Stimulated activated CD8-positive, alpha-beta memory T cell treated with anti-CD3 and anti-CD28 coated beads, Interleukin-12 subunit alpha, Interleukin-12 subunit beta, amount 100 ng/mL, for 4 hours (primary cell): Measurements from ENCODE around the gene POM121C.
"Not testable (repeated sequence)": the region's sequence is repeated elsewhere in the genome, so short reads cannot be mapped to it uniquely, and the experiment has no call there.

Experiments used
- DNase-seq: peaks from one replicate; pipeline ENCODE4 v3.0.0-alpha.2; 2020; ENCODE audit warnings: low read depth

The POM121C gene

GRCh38 chr7:75485979-75486643, at the start of gene POM121C:
Gene POM121C (minus strand): TSS chr7:75486299. CDS start chr7:75441496, 44,803 bp downstream.
- peak; percentile 73 for DNase-seq

- no peak for DNase-seq
Measured at GRCh38 chr7:75534727-75535307, 48.7 kb upstream of the POM121C start.

GRCh38 chr7:75533926-75534325, 47.8 kb upstream of the POM121C start:
- no peak for DNase-seq

DNA sequence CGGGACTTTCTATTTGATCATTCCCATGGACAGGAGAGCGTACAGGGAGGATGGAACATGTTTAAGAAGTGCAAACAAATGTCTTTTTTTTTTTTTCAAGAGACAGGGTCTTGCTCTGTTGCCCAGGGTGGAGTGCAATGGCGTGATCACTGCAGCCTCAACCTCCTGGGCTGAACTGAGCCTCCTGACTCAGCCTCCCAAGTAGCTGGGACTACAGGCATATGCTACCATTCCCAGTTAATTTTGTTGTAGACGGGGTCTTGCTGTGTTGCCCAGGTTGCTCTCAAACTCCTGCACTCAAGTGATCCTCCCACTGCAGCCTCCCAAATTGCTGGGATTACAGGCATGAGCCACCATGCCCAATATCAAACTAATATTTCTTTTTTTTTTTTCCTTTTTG, 46.5 kb upstream of the POM121C start:
- DNase-seq: no peak

DNA sequence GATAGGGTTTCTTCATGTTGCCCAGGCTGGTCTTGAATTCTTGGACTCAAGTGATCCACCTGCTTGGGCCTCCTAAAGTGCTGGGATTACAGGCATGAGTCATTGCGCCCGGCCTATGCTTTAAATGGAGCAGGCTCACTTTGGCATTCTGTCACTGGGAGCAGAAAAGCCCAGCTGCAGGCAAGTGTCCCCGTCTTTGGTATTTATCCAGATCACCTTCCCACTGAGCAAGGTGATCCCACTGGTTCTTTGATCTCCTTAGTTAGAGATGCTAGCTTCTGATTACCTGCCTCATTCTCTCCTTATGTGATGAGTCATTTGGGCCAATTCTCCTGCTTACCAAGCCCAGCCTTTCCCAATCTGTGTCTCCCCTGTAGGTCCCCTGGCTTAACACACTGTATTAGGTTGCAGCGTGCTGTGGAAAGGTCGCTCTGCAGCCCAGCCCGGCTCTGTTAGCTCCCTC, 45.3 kb upstream of the POM121C start:
- no peak for DNase-seq

DNA sequence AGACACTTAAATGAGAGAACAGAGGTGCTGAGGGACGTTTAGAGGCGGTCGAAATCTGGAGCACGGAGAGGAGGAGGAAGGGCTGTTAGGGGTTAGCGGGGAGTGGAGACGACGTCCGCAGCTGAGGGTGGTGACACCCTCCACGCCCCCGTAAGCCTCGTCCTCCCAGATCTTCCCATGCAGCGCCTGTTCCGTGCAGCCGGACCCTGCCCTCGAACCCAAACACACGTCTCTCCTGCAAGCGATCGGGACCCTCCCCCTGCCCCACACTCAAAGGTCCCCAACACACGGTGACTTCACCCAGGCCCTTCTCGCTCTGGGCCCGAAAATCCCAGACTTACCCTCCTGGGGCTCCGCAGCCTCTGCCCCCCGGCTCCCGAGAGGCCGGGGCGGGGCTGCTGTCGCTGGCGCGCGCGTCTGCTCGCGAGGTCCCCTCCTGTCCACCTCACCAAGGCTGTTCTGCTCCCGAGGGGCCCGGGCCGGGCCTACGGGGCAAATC, 41.2 kb upstream of the POM121C start:
- not testable (repeated sequence) for DNase-seq

DNA sequence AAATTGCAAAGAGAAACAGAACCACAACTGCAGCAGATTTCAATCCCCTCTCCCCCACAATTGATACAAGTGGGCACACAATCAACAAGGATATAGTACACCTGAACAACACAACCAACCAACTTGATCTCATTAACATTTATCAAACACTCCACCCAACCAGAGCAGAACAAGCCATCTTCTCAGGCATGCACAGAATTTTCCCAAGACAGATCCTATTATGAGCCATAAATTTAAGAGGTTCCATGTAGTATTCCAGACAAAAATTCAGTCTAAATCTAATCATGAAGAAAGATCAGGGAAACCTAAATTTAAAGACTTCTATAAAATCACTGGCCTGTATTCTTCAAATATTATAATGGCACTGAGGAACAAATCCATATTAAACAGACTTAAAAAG, 35.6 kb upstream of the POM121C start:
- not testable (repeated sequence) for DNase-seq

DNA sequence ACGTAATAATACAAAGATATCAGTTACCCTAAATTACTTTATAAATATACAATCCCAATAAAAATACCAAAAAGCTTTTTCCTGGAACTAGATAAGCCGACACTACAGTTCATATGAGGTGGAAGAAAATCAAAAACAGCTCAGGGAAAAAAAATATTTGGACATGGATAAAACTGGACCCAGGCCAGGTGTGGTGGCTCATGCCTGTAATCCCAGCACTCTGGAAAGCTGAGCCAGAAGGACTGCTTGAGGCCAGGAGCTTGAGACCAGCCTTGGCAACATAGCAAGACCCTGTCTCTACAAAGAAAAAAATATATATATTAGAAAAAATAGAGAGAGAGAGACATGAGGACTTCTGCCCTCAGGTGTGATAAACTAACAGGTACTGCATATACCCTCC, 32.7 kb upstream of the POM121C start:
- DNase-seq: not testable (repeated sequence)

DNA sequence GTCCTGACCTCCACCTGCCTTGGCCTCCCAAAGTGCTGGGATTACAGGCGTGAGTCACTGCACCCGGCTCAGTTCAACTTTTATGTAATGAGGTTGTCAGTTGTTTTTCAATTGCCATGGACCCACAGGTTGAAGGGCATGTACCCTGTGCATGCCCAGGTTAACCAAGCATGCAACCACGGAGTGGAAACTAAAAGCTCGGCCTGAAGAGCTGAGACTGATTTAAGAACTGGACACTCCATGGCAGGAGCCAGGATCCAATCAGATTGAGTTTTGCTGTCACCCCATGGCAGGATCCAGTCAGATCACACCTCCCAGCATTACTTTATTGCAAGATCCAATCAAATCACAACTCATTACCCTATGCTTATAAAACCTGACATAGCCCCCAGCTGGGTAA, 22.9 kb upstream of the POM121C start:
- not testable (repeated sequence) for DNase-seq

GRCh38 chr7:75492020-75492419, 5.9 kb upstream of the POM121C start, which contains the start of gene SPDYE5:
Gene SPDYE5 (plus strand): TSS chr7:75492320. CDS start chr7:75494048, 1,728 bp downstream.
- not testable (repeated sequence) for DNase-seq

GRCh38 chr7:75485355-75485978, 632 bp downstream of the POM121C start:
- not testable (repeated sequence) for DNase-seq

DNA sequence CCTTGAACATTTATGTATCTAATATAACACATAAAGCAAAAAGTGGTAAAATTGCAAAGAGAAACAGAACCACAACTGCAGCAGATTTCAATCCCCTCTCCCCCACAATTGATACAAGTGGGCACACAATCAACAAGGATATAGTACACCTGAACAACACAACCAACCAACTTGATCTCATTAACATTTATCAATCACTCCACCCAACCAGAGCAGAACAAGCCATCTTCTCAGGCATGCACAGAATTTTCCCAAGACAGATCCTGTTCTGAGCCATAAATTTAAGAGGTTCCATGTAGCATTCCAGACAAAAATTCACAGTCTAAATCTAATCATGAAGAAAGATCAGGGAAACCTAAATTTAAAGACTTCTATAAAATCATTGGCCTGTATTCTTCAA, 5.8 kb downstream of the POM121C start:
- DNase-seq: not testable (repeated sequence)

GRCh38 chr7:75477457-75477856, 8.6 kb downstream of the POM121C start:
- not testable (repeated sequence) for DNase-seq

GRCh38 chr7:75470166-75470565, 15.9 kb downstream of the POM121C start:
- not testable (repeated sequence) for DNase-seq

DNA sequence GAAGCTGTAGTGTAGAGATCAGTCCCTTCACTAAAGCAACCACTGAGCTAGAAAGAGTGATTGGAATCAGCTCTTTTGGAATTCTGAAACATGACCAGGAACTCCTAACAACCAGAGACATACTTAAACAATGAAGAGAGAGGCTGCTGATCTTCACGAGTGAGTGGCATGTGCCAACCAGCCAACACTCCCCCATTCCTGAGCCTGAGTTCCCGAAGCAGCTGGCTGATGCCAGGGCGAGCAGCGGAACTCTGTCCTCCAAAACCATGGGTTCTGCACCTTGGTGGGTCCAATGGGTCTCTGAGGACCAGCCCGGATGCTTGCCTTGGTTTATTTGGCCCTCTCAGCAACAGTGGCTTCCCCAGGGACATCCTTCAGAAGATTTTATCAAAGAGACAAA, 25.6 kb downstream of the POM121C start:
- DNase-seq: not testable (repeated sequence)

- not testable (repeated sequence) for DNase-seq
Measured at GRCh38 chr7:75458034-75458433, 28.1 kb downstream of the POM121C start.

DNA sequence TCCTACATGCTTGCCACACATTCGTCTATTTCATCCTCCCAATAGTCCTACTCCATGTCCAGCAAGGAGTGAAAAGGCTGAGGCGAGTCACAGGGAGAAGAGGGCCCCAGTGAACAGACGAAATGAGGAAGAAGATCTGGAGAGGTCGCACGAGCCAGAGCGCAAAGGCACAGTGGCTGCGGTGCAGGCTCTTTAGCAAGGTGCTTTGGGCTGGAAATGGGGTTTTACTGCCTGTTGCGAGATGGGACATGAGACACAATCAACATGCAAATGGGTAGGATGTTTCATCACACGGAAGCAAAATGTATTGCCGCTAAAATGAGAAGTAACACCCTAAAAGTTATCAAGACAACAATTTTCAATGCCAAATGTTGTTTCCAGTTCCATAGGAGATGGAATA, 29.7 kb downstream of the POM121C start:
- DNase-seq: not testable (repeated sequence)

GRCh38 chr7:75452494-75452955, 33.6 kb downstream of the POM121C start:
- not testable (repeated sequence) for DNase-seq

GRCh38 chr7:75449946-75450345, 36.2 kb downstream of the POM121C start:
- DNase-seq: not testable (repeated sequence)

GRCh38 chr7:75442465-75443111, 43.5 kb downstream of the POM121C start:
- DNase-seq: peak; percentile 24

- DNase-seq: not testable (repeated sequence)
Measured at GRCh38 chr7:75442101-75442464, 44.0 kb downstream of the POM121C start.

DNA sequence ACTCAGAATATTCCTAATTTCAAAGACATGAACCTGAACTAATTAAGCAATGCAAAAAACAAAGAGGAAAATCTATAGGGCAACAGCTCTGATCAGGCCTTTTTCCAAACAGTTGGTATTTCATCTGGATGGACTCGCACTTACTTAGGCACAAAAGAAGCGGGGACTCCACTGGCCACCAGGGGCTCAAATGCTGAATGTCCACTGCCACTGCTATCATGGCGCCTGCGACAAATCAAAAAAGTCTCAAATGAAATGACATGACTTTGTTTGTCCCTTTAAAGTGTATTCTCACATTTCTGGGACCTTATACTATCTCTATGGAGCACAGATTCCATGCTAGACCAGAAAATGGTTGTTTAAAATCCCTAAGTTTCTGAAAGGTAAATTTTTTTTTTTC, 47.1 kb downstream of the POM121C start:
- not testable (repeated sequence) for DNase-seq
